GM18868 (cell line): Measurements from ENCODE around the gene CDIPT.
"Not testable (repeated sequence)": the region's sequence is repeated elsewhere in the genome, so short reads cannot be mapped to it uniquely, and the experiment has no call there.

ENCODE experiments used
- ATAC-seq: cut with Tn5 transposase; IDR thresholded peaks from one replicate; pipeline ENCODE4 v1.9.1; 2021; ENCODE audit warnings: mild to moderate bottlenecking, moderate library complexity; ENCODE audit not compliant: unreplicated experiment

CDIPT gene

DNA sequence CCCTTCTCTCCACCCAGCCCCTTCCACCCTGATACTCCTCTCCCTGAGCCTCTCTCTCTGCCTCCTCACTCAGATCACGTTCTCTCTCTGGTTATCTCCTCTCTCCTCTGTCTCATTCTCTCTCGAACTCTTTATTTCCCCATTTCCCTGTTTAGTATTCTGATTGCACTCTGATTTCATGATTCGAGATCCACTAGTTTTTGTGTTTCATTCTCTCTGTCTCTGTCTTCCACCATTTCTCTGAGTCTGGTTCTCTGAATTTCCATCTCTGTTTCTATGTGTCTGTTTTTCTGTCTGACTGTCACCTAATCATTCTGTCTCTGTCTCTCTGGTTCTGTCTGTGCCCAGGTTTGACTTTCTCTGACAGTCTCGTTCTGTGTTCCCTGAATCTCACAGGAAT, 34.3 kb upstream of the CDIPT start:
- no peak for ATAC-seq

DNA sequence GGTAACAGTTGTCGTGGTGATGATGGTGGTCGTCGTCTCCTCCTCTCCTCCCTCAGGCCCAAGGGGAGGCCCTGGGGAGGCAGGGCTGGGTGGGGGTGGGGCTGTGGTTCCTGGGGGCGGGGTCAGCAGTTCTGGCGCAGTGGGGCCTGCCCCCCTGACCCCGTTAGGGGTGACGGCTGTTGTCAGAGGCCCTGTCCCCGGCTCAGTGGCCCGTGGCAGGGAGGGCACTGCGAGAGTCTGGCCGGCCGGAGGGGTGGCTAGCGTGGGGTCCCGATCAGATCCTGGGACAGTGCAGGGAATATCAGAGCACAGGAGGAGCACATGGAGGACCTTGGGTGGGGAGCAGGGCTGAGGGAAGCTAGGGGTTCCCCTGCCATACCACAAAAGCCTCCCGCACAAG, 33.8 kb upstream of the CDIPT start:
- no peak for ATAC-seq

DNA sequence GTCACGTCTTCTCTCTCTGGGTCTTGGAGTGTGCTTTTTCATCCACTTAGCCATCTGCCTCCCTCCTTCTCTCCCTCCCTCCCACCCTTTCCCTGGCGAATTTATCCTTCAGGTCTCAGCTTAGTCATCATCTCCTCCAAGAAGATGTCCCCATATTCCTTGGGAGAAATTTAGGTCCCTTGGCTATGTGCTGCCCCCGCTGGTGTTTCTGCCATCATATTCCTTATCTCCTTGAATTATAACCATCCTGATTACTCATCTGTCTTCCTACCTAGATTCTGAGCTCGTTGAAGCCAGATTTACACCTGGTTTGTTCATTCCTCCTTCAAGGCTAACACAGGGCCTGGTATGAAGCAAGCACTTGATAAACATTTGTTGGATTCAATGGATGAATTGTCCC, 31.3 kb upstream of the CDIPT start:
- no peak for ATAC-seq

DNA sequence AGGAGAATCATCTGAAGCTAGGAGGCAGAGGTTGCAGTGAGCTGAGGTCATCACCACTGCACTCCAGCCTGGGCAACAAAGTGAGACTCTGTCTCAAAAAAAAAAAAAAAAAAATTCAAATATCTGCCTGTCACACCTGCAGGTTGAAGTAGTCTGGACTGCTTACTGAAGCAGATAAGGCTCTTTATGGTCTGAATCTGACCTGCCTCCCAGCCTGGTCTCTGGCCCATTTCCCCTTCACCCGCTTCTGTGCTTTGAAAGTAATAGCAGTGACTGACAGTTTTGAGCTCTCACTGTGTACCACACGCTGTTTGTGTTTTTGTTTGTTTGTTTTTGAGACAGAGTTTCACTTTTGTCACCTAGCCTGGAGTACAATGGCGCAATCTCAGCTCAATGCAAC, 30.5 kb upstream of the CDIPT start:
- no peak for ATAC-seq

DNA sequence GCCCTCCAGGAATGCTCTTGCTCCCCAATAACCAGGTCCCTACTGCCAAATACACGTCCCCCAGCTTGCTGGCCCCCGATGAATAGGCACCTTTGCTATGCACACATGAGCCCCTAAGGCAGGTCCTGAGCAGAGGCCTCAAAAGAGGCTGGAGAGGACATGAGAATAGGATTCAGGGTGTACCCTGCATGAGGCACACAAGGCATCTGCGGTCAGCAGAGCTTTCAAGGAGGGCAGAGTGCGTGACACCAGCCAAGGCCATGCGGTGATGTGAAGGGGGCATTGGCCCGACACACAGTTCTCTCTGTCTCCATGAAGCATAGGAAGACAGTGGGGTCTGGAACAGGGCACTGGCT, 29.4 kb upstream of the CDIPT start:
- no peak for ATAC-seq

DNA sequence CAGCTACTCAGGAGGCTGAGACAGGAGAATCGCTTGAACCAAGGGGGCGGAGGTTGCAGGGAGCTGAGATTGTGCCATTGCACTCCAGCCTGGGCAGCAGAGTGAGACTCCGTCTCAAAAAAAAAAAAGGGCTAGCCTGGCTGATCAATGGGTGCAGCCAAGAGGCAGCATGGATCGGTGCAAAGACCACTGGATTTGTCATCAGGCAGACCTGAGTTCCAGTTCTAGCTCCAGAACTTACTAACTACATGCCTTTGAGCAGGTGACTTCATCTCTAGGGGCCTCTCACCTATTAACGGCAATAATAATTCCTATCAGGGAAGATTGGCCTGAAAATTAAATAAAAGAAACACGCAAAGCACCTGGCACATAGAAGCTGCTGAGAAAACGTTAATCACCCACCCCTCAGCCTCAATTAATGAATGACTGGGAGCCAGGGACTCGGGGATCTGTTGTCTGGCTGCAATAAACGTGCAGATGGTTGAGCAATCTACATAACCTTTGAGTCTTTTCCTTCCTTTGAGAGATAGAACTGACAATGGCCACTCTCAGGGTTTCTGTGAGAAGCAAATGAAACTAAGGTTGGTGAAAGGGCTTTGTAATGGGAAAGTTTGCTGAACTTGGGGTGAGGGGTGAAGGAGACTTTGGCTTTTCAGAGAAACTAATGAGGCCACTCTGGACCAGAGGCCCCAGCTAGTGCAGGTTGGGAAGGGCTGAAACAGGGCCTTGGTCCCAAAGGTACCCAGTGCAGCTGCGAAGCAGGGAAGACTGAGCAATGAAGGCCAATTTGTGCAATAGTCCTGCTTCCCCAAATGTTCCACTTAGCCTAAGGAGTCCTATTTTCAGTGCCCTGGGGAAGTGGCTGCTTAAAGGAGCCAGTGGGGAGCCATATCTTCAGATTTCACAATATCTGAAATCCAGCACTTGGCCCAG, 28.8 kb upstream of the CDIPT start:
- ATAC-seq: no peak

- not testable (repeated sequence) for ATAC-seq
Observed at GRCh38 chr16:29889372-29889771, 26.3 kb upstream of the CDIPT start.

DNA sequence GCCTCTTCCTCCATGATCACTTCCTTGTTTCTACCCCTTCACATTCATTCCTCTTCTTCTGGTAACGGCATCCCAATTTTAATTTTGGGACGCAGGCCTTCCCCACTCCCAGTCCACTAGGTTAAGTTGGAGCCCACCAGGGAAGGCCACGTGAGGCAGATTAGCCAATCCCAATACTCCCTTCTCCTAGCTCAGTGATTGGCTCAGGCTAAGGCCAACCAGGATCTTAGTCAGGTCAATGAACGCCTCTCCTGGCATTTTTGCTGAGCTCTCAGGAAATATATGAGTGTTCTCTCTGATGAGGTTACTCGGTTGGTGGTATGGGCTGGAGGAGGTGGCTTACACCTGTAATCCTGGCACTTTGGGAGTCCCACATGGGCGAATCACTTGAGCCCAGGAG, 21.0 kb upstream of the CDIPT start:
- ATAC-seq: no peak

- ATAC-seq: no peak
Observed at GRCh38 chr16:29881050-29881449, 18.0 kb upstream of the CDIPT start.

GRCh38 chr16:29878172-29878571, 15.1 kb upstream of the CDIPT start:
- no peak for ATAC-seq

GRCh38 chr16:29877266-29877961, 14.4 kb upstream of the CDIPT start:
- no peak for ATAC-seq

- no peak for ATAC-seq
Observed at GRCh38 chr16:29876594-29877249, 13.7 kb upstream of the CDIPT start.

GRCh38 chr16:29876217-29876593, 13.2 kb upstream of the CDIPT start:
- ATAC-seq: no peak

- no peak for ATAC-seq
Observed at GRCh38 chr16:29875206-29875605, 12.2 kb upstream of the CDIPT start.

- no peak for ATAC-seq
Observed at GRCh38 chr16:29873319-29873718, 10.3 kb upstream of the CDIPT start.

DNA sequence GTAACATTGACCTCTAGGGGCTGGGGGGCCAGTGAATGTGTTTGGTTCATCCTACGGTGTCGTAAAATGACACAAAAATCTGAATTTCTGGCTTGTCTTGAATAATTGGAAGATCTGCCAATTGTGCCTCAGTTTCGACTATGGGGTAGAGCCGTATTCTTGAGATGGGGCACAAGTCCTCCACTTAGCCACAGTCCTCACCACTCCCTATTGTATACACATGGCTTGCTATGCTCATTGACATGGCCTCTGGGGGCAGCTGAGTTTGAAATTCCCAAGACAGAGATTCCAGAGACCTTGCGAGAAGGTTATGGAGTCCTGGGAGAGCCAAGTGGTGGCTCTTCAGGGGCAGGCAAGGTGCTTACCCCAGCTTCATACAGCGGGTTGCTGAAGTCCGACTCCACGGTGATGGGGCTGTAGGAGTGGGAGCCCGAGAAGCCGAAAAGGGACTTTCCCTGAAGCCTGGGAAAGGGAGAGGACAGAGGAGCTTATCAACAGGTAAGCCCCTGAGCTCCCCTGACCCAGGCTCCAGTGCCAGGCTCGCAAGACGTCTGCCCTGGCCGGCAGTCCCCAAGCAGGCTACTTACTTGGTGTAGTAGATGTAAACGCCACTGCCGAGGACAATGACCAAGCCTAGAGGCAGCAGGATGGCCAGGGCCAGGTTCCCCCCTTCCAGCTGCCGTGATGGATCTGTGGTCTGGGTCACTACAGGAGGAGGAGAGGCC, 9.0 kb upstream of the CDIPT start:
- ATAC-seq: no peak

- ATAC-seq: not testable (repeated sequence)
Observed at GRCh38 chr16:29869067-29869466, 6.0 kb upstream of the CDIPT start.

- ATAC-seq: no peak
Observed at GRCh38 chr16:29868396-29869009, 5.5 kb upstream of the CDIPT start.

DNA sequence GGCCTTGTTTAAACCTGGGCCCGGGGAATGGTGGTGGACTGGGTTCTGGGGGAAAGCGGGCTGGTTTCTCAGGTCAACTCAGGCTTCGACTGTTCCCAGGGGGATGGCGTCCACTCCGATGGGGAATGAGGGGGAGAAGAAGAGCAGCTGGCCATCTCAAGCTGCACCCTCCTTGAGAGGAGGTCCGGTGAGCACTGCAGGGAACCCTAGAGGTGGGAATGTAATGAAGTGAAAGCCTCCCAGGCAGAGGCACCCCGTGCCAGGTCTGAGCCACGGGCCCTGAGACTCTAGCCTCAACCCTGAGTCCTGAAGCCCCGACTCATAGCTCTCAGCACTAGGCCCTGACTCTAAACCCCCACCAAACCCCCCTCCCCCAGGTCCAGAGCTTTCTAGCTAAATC, 1.2 kb upstream of the CDIPT start:
- ATAC-seq: no peak

- ATAC-seq: no peak
Observed at GRCh38 chr16:29863669-29863984, 601 bp upstream of the CDIPT start.

DNA sequence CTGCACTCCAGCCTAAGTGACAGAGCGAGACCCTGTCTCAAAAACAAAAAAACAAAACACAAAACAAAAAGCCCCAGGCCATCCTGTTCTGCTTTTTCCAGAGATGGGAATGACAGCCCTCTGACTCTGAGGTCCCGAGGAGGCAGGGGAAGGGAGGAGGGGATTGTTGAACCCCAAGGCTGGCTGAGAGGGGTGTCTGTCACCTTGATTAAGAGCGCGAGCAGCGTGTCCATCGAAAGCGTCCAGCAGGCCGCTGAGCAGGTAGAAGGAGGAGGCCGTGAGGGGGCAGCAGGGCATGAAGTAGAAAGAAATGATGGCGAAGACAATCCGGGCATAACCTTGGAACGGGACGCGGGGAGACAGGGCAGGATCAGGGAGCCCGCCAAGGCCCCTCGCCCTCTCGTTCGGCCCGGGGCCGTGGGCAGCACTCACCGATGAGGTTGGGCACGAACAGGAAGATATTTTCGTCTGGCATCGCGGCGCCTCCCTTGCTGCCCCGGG, 593 bp downstream of the CDIPT start:
- no peak for ATAC-seq
